HG02884 (cell line): ENCODE data around the gene IFT27.

Source experiments
- ATAC-seq: cut with Tn5 transposase; IDR thresholded peaks from one replicate; pipeline ENCODE4 v1.9.1; 2021; ENCODE audit warnings: mild to moderate bottlenecking, moderate library complexity; ENCODE audit not compliant: unreplicated experiment

Gene IFT27, protein sequence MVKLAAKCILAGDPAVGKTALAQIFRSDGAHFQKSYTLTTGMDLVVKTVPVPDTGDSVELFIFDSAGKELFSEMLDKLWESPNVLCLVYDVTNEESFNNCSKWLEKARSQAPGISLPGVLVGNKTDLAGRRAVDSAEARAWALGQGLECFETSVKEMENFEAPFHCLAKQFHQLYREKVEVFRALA

DNA sequence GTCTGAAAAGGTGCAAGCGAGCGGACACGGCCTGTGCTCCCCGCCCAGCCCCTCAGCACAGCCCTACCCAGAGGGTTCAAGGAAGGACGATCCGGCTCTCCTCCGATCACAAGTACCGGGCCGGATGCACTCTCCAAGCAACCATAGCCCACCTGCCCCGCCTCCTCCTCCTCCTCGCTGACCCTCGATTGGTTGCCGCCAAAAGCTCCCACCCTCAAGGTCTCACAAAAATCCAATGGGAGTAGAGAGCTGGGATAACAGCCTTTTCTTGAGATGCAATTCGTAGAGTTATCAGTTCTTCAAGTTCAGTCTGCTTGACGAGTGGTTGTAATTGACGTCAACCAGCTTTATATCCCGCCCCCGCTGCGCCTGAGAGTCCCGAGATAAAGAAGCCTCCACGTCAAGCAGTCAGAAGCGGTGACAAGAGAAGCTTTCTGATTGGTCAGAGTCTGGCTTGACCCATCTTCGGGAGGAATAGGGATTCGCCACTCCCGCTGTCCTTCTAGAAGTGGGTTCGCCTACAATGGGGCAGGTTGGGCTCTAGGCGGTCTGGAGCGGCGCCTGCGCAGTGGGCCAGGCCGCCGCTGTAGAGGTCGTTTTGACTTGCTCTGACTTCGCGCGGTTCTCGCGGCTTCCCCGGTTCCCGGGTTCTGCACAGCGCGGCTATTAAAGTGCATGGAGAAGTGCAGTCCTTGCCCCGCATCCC lies at the start of gene IFT27:
Gene IFT27 (minus strand): TSS at position 156 of the 706 bp plus-strand sequence. CDS start 412 bp downstream, outside the sequence.
- ATAC-seq = peak; percentile 90

DNA sequence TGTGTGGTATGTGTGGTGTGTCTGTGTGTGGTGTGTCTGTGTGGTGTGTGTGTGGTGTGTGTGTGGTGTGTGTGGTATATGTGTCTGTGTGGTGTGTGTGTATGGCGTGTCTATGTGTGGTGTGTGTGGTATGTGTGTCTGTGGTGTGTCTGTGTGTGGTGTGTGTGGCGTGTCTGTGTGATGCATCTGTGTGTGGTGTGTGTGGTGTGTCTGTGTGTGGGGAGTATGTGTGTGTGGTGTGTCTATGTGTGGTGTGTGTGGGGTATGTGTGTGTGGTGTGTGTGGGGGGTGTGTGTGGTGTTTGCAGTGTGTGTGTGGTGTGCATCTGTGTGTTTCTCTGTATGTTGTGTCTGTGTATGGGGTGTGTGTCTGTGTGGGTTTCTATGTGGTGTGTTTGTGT lies 48.7 kb upstream of the IFT27 start:
- ATAC-seq = no peak

DNA sequence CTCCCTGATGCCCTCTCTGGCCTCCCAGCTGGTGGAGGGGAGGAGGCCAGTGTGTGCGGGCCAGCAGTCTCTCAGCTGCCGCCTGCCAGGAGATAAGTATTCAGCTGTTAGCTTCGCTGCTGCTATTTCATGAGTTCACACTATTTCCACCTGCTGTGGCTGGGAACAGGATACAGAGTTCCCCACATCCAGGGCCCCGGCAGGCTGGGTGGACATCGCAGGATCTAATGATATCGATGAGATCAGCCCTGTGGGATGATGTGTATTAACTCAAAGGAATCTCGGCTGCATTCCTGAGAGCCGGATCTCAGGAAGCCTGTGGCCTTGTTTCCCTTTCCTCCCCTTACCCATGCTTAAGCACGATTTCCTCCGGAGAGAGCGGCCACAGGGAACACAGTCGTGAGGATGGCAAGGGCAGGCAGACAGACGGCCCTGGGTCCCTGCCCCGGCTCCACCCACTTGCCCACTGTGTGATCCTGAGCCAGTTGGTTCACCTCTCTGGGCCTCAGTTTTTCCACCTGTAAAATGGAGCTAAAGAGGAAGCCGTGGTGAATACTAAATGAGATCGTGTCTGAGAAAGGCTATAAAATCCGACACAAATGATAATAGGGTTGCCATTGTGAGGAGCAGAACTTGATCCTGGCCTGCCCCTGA lies 47.4 kb upstream of the IFT27 start:
- ATAC-seq = no peak

DNA sequence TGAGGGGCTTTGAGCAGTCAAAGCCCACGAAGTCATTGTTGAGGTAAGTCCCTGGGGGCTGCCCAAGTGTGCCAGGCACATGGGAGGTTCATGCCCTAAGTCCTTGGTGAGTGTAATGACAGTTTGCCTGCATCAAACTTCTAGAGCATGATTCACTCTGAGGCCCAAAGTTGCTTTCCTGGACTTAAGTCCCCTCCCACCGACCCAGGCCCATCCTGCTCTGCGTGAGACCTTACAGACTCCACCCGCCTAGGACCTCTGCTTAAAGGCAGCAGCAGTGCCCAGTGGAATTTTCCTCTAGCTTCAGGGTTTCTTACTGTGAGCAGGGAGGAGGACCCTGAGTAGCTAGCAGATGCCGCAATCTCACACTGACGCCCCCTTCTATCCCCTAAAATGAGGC lies 46.7 kb upstream of the IFT27 start:
- ATAC-seq = no peak

DNA sequence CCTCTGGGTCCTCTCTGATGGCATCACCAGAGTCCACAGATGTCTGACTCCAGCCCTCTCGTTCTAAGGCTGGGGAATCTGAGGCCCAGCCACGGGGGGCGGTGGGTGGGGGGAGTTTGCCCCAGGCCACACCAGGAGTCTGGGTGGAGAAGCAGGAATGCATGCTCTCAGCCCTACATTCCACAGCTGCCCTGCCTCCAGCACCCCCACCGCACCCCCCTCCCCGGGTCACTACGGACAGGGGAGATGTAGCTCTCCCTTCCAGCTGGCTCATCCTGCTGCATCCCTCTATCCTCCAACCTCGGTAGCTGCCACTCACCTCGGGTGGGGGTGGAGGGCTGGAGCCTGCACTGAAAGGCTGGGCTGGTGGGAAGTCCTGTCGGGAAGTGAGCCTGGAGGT lies 43.2 kb upstream of the IFT27 start:
- ATAC-seq = no peak

DNA sequence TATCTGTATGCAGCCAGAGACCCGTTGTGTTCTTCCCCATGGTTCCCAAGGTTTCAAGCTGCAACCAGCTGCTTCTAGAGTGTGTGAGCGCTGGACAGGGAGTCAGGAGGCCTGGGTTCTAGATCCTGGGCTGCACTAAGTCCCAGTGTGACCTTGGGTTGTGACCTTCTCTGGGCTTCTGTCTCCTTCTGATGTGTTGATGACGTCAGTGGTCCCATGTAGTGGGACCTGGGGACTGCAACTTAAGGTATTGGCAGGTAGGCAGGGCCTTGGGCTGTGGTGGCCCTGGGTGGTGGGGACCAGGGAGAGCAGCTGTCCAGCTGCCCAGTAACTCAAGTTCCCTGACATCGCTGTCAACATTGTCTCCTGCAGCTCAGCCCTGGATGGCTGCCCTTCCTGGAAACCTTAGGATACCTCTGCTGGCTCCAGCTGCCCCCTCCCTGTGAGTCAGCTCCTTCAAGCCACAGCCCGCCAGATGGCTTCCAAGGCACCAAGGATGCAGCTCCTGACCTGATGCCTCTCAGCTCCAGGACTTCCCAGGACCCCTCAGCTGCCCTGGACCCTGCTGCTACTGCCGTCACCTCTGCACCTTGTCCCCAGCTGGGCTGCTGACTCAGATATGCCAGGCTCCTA lies 42.2 kb upstream of the IFT27 start:
- ATAC-seq = no peak

DNA sequence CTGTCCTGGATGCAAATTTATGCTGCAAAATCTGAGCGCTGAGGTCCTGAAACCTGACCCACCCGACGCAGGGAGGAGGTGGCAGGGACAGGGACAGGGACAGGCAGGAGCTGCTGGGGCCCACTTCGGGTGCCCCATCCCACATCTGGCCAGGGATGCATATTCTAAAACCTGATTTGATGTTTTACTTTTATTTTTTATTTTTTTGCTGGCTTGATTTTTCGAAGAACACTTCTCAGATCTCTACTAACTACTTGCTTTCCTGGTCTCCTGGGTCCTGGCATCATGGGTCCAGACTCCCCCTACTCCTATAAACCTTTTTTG lies 41.6 kb upstream of the IFT27 start:
- no peak for ATAC-seq

DNA sequence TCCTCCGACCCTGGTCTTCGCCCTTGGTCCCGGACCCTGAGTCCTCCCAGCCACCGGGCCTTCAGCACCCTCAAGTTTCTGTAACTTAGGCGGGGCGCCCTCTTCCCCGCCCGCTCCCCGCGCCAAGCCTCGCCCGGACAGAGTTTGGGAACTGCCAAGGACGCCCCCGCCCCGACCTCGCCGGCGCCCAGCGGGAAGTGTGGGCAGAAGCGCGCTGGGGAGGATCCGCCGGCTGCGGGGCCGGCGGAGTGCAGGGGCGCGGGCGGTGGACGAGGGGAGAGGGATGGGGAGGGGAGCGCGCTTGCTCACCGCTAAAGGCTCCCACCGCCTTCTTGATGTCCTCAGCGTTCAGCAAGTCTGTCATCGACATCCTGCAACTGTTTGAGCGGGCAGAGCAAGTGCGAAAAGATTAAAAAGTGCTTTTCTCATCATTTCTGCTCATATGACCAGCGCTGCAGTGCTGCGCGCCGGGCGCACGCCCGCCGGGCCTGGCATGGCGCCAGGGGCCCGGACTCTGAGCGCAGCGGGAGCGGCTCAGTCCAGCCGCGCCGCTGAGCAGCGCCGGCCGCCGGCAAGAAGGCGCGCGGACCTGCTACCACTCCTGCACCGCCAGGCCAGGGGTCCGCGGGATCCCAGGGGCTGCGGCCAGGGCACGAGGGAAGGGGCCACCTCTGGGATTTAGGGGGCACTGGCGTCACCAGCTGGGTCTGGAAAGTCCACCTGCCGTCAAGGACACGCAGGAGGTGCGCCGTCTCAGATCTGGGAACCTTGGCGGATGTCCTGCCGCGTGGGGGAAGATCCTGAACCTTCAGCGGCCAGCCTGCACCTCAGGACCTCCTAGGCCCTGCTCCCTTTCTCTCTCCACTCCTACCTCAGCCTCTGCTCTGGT lies 41.0 kb upstream of the IFT27 start, which contains the start of gene PVALB:
Gene PVALB (minus strand): TSS at position 400 of the 889 bp plus-strand sequence. CDS start 30 bp downstream, at position 370.
- no peak for ATAC-seq

DNA sequence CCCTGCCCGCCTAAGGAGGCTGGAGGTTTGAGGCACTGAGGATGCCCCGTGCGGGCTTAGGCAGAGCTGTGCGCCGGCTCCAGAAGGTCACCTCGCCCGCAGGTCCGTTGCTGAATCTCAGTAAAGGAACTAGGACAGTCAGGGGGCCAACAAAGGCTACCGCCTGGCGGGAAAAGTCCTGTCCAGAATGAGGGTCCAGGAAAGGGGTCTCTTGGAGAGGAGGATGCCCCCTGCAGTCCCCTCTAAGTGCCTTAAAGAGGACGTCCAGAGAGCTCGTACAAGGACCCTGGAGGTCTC lies 40.4 kb upstream of the IFT27 start:
- ATAC-seq = no peak

DNA sequence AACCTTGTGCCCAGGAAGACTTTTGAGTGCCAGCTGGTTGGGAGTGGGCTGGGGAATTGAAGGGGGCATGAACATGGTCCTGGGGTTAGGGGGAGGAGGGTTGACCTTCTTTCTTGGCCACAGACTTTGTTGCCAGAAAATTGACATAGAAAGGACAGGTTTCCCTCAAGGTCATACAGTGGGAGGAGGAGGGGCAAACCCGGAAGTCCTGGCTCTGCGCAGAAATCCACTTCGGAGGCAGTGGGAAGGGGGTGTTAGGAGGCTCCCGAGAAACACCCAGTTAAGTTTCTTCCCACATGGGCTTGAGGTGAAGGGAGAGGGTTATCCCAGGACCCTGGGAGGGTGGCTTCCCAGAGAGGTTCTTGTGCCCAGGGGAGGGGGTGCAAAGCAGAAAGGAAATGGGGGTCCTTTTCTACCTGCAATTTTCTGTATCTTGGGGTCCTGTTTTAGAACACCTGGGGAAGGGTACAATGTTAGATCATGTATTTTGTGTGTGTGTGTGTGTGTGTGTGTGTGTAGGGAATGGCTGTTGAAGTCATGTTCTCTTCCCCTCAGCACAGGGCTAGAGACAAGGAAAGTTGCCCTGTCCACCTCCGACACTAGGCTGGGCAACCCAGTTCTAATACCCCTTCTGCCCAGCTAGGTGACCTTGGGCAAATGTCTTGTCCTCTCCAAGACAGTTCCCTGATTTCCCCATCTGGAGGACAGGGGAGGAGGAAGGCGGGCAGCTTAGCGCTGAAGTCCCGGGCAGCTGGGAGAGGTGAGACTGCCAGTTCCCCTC lies 39.8 kb upstream of the IFT27 start:
- ATAC-seq = no peak

DNA sequence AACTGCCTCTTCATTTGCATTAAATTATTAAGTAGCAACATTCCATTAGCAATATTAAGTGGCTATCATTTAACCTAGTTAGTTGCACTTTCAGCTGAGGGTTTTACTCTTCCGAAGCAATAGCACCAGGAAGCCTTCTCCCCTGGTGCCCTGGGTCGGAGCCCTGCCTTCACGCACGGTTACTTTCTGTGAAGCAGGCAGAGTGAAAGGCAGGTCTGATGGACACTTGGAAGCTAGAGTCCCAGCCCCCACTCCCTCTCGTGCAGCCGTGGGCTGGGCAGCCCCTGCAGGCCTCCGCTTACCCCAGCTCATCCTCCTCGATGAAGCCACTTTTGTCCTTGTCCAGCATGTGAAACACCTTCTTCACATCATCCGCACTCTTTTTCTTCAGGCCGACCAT lies 38.9 kb upstream of the IFT27 start:
- ATAC-seq = no peak

DNA sequence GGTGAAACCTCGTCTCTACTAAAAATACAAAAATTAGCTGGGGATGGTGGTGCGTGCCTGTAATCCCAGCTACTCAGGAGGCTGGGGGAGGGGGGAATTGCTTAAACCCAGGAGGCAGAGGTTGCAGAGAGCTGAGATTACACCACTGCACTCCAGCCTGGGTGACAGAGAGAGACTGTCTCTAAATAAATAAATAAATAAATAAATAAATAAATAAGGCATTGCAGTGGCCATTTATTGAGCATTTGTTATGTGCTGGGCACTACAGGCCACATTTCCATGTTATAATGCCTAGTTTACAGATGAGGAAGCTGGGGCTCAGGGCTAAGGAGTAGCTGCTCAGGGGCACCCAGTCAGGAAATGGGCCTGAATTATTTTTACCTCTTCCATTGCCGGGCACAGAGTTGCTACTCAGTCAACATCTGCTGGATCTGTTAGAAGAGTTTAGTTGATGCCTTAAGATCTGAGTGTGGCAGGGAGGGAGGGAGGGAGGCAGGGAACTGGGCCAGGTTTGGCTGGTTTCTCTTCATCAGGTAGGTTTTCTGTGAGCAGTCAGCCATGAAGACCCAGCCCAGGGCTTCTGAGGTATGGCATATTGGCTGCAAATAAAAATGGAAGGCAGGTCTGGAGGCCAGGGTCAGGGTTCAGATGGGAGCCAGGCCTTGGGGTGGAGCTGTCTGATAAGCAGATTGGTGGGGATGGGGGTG lies 35.3 kb upstream of the IFT27 start:
- ATAC-seq = no peak

DNA sequence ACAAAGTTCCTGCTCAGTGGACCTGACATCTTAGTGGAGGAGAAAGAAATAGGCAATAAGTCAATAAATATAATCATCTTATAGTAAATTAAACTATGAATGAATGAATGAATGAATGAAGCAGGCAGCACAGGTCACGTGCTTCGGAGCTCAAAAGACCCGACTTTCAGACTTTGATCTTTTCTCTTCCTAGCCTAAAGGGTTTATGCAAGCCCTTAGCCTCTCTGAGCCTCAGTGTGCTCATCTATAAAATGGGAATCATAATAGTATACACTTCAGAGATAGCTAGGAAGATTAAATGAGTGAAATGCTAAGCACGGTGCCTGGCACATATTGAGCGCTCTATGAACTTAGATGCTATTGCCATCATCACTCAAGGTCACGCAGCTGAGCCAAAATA lies 33.4 kb upstream of the IFT27 start:
- no peak for ATAC-seq

DNA sequence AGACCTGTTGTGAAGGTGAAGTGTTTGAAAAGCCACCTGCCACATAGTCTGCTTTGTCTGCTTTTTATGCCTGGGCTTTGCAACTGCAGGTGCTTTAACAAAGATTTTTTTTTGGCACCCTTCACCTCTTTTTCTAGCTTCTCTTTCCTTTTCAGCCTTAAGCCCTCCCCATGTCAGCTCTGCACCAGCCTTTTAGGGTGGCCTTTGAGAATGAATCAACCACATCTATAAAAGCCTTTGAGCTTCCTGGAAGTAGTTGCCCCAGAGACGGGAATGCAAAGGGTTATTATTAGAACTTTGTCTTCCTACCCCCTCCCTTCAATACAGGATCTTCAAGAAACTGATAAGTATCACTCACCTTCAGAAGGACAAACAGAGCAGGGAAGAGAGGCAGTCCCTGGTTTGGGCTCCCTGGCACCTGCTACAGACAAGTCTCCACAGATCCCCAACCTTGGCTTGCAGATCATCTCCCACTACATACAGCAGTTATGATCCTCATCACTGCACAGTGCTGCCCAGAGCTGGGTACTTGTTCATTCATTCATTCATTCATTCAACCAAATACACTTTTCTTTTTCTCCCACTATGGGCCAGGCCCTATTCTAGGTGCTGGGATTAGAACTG lies 32.9 kb upstream of the IFT27 start:
- no peak for ATAC-seq

DNA sequence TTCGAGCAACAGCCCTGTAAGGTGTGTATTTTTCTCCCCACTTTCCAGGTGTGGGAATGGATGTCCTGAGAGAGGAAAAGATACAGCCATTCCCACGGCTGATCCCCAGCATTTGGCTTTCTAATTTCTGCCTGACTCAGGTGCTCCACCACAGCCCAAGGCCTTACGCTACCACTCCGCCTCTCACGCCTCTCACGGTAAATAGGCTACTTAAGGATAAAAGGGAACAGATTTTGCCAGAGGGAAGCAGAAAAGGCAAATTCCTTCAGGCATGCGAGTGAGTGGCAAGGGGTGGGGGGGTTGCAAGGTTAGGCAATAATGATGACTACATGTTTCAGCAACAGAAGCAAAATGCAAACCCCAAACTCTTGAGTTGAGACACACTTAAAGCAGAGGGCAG lies 31.7 kb upstream of the IFT27 start:
- ATAC-seq = no peak

DNA sequence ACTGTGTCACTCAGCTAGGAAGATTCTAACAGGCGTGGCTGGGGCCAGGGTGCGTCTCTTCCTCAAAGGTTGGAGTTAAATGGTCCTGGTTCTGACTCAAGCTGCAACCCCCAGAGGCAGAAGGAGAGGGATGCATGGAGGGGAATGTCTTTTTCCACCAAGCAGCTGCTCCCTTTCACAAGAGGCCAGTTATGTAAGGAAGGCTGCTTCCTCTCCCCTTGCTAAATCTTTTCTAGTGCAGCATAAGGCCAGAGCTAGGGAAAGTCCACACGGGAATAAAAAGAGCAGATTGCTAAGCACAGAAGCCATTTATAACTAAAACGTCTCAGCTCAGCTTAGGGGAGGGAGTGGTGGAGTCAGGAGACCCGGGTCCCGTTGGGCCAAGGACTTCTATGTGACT lies 30.9 kb upstream of the IFT27 start:
- no peak for ATAC-seq

DNA sequence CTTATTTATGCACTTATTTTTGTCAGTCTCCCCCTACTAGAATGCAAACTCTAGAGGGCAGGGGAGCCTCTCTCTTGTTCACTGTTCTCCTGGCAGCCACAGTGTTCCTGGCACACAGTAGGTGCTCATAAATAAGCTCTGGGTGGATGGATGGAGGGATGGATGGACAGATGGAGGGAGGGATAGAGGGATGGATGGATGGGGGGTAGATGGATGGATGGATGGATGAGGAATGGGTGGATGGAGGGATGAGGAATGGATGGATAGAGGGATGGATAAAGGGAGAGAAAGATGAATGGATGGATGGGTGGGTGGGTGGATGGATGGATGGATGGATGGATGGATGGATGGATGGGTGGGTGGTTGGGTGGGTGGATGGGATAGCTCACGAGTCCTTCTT lies 27.4 kb upstream of the IFT27 start:
- no peak for ATAC-seq

DNA sequence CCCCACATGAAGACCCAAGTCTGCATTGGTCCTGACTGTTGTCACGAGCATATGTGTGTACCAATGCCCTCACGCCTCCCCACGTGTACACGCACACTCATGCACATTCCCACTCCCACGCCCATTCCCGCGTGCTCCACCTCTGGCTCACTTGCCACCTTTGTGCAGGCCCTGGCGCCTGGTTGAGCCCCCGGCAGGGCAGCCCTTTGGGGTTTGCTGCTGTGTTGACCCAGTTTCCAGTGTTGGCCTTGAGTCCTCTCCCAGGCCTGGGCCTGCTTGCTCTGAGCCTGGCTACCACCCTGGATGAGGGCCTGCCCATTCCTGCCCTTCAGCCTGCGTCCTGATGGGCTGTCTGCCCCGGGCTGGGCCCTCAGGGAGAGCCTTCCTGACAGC lies 22.8 kb upstream of the IFT27 start:
- no peak for ATAC-seq

DNA sequence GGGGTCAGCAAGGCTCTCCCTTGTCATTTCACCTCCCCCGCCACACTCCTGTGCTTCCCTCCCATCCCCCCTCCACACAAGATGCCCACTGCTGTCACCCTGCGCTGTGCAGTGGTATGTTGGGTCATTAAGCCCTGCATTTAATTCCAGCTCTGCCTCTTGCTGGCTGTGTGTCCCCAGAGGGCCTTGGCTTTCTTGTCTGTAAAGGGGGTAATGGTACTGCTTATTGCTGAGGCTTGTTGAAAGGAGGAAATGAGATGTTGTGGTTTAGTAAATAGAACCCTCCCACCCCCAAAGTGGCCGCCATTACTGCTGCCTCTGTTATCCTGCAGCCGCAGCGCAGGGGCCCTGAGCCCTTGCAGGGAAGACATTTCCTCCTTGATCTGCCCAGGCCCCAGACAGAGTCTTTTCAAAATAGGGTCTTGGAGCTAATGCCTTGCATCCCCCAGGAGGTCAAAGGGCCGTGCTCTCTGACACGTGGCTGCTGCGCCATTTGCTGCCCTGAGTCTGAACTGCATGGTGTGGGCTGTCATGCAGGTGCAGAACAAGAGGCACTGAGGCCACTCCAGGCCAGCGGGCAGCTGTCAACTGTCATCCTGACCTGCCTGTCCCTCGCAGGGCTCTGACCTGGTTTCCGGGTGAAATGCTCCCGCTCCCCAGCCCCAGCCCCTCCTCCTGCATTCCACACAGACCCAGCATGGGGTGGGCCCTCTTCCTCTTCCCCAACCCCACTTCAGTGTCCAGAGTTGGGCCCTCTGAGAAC lies 22.2 kb upstream of the IFT27 start:
- no peak for ATAC-seq
